KMS-11 (cell line): ENCODE measurements around the gene MEIOSIN.

Source experiments
- H2AFZ ChIP-seq: fragments of 200-600 bp; sonication (generic); 2 replicates; pipeline ENCODE4 v1.6.1; 2016; ENCODE audit warnings: antibody characterized with exemption, mixed run types, low read depth
- H3K27ac ChIP-seq: fragments of 200-600 bp; sonication (generic); 2 replicates; pipeline ENCODE4 v1.6.1; 2016; ENCODE audit warnings: mild to moderate bottlenecking, mixed run types
- H3K27me3 ChIP-seq: fragments of 200-600 bp; sonication (generic); 2 replicates; pipeline ENCODE4 v1.6.1; 2017; ENCODE audit warnings: mild to moderate bottlenecking, low read depth, mixed run types, moderate library complexity; ENCODE audit not compliant: insufficient read depth
- H3K36me3 ChIP-seq: fragments of 200-600 bp; sonication (generic); 2 replicates; pipeline ENCODE4 v1.6.1; 2017; ENCODE audit warnings: mild to moderate bottlenecking, mixed run types; ENCODE audit not compliant: insufficient read depth
- H3K4me1 ChIP-seq: fragments of 200-600 bp; sonication (generic); 2 replicates; pipeline ENCODE4 v1.6.1; 2016; ENCODE audit warnings: mild to moderate bottlenecking, low read depth, mixed run types; ENCODE audit not compliant: poor library complexity, severe bottlenecking
- H3K4me2 ChIP-seq: fragments of 200-600 bp; sonication (generic); 2 replicates; pipeline ENCODE4 v1.7.0; 2016; ENCODE audit warnings: mild to moderate bottlenecking, mixed run types
- H3K4me3 ChIP-seq: fragments of 200-600 bp; sonication (generic); IDR thresholded peaks from 2 replicates; pipeline ENCODE4 v1.6.1; 2017; ENCODE audit warnings: low read depth, low read length, mixed read lengths; ENCODE audit not compliant: insufficient read depth
- H3K79me2 ChIP-seq: fragments of 200-600 bp; sonication (generic); 2 replicates; pipeline ENCODE4 v1.6.1; 2016; ENCODE audit warnings: low read depth, mixed run types; ENCODE audit not compliant: insufficient read depth
- H3K9ac ChIP-seq: fragments of 200-600 bp; sonication (generic); 2 replicates; pipeline ENCODE4 v1.6.1; 2016; ENCODE audit warnings: mild to moderate bottlenecking, mixed run types
- H4K20me1 ChIP-seq: fragments of 200-600 bp; sonication (generic); 2 replicates; pipeline ENCODE4 v1.6.1; 2016; ENCODE audit warnings: mild to moderate bottlenecking, mixed run types; ENCODE audit not compliant: insufficient read depth
- CTCF ChIP-seq: fragments of 200-600 bp; sonication (generic); conservative IDR thresholded peaks from 2 replicates; pipeline ENCODE4 v1.6.1; 2017; ENCODE audit warnings: low read depth, mild to moderate bottlenecking, antibody characterized with exemption, low read length, moderate library complexity, mixed read lengths

MEIOSIN gene

GRCh38 chr19:45692187-45693105 lies 40.8 kb upstream of the MEIOSIN start, which contains the start of gene QPCTL:
Gene QPCTL, plus strand, starts transcription at chr19:45692666. Its CDS starts 38 bp downstream, at chr19:45692704.
- H2AFZ ChIP-seq = peak within 1 kb of the TSS; percentile 73
- no peak for TF ChIP-seq CTCF
- peaks cover 7% of the 10 kb centered on the region; the same call in 1 of the 2 replicates for H3K36me3 ChIP-seq
- H3K4me1 ChIP-seq = peaks cover 26% of the 10 kb centered on the region
- no peaks in the 10 kb centered on the region for H3K27me3 ChIP-seq
- peak within 1 kb of the TSS; percentile 82 for H3K27ac ChIP-seq
- peak within 1 kb of the TSS; percentile 66 for H3K4me2 ChIP-seq
- H3K79me2 ChIP-seq = peaks cover 24% of the 10 kb centered on the region
- H3K4me3 ChIP-seq = peak within 1 kb of the TSS; percentile 8
- H3K9ac ChIP-seq = peak within 1 kb of the TSS; percentile 83
- H4K20me1 ChIP-seq = no peaks in the 10 kb centered on the region

GRCh38 chr19:45693106-45693788 lies 40.0 kb upstream of the MEIOSIN start:
- peak overlapping the region; percentile 8 for H3K4me3 ChIP-seq
- H3K36me3 ChIP-seq = peaks cover under 1% of the 10 kb centered on the region; the same call in 1 of the 2 replicates
- peaks cover 34% of the 10 kb centered on the region for H3K4me1 ChIP-seq
- no peaks in the 10 kb centered on the region for H3K27me3 ChIP-seq
- peak overlapping the region; percentile 54 for H3K4me2 ChIP-seq
- TF ChIP-seq CTCF = peak; percentile 97
- H4K20me1 ChIP-seq = no peaks in the 10 kb centered on the region
- peaks cover 24% of the 10 kb centered on the region for H3K79me2 ChIP-seq
- peak overlapping the region; percentile 83 for H3K9ac ChIP-seq
- peak overlapping the region; percentile 82 for H3K27ac ChIP-seq
- H2AFZ ChIP-seq = peak overlapping the region; percentile 73

GRCh38 chr19:45701676-45702075 lies 31.6 kb upstream of the MEIOSIN start:
- H3K4me2 ChIP-seq = no peak overlapping the region
- no peaks in the 10 kb centered on the region for H3K36me3 ChIP-seq
- no peak overlapping the region for H3K4me3 ChIP-seq
- no peak for TF ChIP-seq CTCF
- H3K27ac ChIP-seq = no peak overlapping the region
- H3K79me2 ChIP-seq = no peaks in the 10 kb centered on the region
- no peak overlapping the region for H2AFZ ChIP-seq
- H3K27me3 ChIP-seq = no peaks in the 10 kb centered on the region
- H3K4me1 ChIP-seq = peaks cover 43% of the 10 kb centered on the region
- no peaks in the 10 kb centered on the region for H4K20me1 ChIP-seq
- H3K9ac ChIP-seq = no peak overlapping the region

- H3K36me3 ChIP-seq = no peaks in the 10 kb centered on the region
- no peak overlapping the region for H3K4me3 ChIP-seq
- peak overlapping the region; percentile 76; the same call in 1 of the 2 replicates for H3K27ac ChIP-seq
- H3K4me1 ChIP-seq = peaks cover 56% of the 10 kb centered on the region
- TF ChIP-seq CTCF = no peak
- no peaks in the 10 kb centered on the region for H3K79me2 ChIP-seq
- H2AFZ ChIP-seq = no peak overlapping the region
- no peaks in the 10 kb centered on the region for H3K27me3 ChIP-seq
- H4K20me1 ChIP-seq = no peaks in the 10 kb centered on the region
- peak overlapping the region; percentile 61; the same call in 1 of the 2 replicates for H3K4me2 ChIP-seq
- no peak overlapping the region for H3K9ac ChIP-seq
These were observed 28.1 kb upstream of the MEIOSIN start for GRCh38 chr19:45705115-45705514.
